ENCODE results near the gene RCOR2.

Gene RCOR2

DNA sequence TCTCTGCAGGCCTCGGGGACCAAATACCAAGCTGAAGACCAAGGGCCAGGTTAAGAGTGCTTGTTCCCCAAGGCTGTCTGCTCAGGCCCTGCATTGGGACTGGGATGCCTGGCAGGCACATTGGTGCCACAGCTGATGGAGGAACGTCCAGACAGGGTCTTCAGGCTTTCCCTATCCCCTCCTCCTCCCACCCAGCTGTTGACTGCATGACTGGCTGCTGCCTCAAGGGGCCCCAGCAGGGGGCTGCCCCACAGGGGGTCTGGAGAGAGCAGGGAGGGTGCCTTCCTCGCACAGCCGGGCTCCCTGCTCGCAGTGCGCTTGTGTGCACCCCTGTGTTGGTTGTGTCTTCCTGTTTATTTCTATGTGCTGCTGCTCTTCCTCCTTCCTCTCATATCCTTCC lies 9.9 kb downstream of the RCOR2 start:
- FAIRE-seq: no peak

DNA sequence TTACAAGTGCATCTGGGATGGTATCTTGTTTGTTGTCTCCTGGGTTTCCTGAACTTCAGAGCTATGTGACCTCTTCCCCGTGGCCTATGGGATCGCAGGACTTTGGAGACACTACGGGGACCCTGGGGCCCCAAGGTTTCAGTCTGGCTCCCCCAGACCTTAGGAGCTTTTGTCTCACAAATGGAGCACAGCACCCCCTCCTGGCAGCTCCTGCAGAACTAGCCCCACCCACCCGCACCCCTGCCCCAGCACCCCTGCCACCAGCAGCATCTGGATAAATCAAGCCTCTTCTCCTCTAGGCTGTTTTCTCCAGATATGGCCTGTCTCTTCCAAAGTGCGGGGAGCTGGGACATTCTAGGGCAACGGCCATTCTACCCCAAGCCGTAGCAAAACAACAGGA lies 10.4 kb downstream of the RCOR2 start:
- FAIRE-seq: no peak

DNA sequence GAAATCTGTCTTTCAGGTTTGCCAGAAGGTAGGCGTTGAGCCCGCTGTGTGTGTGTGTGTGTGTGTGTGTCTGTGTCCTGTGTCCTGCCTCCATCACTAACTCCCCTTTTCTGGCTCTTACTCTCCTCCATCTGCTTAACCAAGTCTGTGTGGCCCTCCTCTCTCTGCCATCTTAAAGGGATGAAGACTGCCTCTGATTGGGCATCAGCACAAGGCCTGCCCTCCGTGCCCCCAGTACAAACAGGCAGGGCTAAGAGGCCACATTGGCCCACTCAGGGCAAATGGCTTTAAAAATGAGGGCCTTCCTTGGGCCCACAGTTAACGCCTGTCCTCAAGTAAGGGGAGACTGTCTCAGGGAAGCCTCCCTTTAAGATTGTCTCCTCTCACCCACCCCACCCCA lies 10.9 kb downstream of the RCOR2 start:
- no peak for FAIRE-seq

DNA sequence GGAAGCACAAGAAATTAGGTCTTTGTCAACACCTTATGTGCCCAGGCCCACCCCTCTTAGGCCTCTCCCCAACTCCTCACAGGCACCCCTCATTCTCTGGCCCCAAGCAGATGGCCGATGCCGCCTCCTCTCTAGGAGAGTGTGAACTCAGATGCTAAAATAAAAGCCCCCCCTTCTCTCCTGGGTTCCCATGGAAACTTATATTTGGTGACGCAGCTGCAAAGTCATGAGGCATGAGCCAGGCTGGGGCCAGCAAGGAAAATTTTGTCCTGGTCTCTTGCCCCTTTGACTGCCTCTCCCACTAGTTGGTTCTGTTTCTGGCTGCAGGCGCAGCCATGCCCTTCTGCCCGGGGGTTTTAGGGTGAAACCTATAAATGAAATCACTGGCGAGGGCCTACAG lies 11.8 kb downstream of the RCOR2 start:
- FAIRE-seq: no peak

DNA sequence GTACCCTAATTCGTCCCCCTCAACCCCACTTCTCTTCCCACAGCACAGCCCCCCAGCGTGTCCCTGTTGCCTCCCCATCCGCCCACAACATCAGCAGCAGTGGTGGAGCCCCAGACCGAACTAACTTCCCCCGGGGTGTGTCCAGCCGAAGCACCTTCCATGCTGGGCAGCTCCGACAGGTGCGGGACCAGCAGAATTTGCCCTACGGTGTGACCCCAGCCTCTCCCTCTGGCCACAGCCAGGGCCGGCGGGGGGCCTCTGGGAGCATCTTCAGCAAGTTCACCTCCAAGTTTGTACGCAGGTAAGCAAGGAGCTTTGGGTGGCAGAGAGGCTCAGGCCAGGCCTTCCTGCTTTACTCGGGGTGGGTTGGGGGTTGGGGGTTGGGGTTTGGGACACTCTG lies 12.2 kb downstream of the RCOR2 start:
- FAIRE-seq: no peak

DNA sequence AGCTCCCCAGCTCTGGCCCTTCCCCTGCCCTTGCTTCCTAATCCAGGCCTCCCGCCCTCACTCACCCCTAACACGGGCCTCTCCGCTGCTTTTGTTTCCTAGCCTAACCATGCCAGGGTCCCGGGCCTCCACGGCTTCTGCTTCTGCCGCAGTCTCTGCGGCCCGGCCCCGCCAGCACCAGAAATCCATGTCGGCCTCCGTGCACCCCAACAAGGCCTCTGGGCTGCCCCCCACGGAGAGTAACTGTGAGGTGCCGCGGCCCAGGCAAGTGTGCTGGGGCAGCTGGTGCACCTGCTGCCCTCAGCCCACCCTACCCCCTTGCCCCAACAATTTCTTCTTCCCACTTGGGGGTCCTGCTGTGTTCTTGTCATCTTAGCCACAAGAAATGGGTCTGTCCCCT lies 13.1 kb downstream of the RCOR2 start:
- FAIRE-seq: no peak

DNA sequence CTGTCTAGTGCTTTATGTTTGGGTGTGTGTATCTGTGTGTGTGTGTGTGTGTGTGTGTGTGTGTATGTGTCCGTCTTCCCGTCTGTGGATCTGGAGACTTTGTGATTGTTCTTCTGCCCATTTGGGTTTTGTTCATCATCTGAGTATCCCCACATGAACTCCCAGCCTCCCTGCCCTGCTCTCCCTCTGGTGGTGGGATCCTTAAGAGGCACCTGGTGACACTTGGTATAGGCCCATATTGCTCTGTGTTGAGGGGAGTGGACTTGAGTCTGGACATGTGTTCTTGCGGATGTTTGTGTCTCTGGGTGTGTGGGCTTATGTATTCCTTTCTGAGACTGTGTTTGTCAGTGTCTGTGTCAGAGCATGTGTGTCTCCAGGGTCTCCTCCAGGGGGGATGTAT lies 15.3 kb downstream of the RCOR2 start:
- FAIRE-seq: no peak

DNA sequence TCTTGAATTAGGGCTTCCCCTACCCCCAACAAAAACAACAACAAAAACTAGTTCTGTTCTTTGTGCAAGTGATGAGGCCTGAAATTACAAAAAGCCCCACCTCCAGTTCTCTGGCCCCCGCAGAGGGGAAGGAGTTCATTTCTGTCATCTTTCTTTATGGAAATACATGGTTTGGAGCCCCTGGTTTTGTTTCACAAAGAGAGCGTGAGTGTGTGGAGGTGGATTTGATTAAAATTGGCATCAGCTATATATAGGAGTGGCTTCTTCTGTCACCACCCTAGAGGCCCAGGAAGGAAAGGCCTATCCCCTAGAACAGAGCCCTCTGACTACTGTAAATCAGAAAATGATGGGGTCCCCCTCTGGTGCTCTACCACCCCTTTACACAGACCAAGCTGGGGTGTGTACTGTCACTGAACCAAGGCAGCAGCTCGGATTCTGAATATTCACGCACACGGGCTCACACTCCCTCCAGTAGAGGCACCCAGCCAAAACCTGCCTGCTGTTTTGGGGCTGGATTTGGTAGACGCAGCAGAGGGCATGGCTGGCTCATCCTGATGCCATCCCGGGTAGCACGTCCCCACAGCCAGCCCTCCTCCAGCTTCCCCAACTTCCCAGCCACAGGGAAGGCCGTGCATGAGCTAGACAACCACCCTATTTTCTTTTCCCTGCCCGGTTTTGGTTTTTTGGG lies 19.4 kb downstream of the RCOR2 start:
- no peak for FAIRE-seq

DNA sequence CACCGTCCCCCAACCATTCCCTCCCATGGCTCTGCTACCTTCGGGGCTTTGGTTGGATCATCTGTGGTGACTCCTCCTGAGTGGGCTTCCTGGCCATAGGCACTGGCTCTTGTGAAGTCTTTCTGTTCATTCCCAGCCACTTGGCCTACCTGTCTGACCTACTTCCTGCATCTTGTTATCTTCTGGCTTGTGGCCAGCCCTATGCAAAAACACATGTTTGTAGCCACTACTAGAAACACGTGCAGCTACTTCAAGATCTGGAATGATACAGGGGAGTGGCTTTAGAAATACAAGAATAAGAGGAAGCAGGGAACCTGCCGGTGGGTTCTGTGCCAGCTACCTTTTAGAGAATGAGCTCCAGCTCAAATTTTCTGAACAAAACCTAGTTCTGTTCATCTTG lies 20.9 kb downstream of the RCOR2 start:
- no peak for FAIRE-seq

DNA sequence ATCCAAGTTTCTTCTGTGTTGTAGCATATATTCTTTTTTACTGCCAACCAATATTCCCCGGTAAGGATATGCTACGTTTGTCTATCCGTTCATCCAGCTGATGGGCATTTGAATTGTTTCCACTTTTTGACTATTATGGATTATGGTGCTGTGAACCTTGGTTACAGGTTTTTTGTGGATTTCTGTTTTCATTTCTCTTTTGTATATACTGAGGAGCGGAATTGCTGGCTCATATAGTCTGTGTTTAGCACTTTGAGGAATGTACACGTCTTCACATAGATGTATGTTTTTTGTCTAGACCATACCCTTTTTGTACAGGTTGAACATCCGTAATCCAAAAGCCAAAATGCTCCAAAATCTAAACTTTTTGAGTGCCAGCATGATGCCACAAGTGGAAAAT lies 23.6 kb downstream of the RCOR2 start:
- FAIRE-seq: no peak

DNA sequence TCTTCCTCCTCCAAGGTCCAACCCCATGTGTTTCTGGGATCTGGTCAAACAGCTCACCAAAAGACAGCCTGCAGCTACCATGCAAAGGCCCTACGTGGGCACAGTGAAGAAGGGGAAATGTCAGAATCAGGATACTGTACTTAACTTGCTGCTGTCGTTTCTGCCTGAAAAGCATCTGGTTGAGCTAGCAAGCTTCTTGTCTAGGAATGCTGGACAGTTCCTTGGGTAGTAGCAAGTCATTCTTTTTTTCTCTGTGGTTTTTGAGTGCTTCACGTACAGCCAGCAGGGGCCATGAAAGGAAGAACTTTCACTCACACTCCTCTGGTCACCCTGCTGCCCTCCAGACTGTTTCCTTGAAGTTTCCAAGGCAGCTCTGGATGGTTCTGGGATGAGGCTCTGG lies 24.7 kb downstream of the RCOR2 start:
- no peak for FAIRE-seq

DNA sequence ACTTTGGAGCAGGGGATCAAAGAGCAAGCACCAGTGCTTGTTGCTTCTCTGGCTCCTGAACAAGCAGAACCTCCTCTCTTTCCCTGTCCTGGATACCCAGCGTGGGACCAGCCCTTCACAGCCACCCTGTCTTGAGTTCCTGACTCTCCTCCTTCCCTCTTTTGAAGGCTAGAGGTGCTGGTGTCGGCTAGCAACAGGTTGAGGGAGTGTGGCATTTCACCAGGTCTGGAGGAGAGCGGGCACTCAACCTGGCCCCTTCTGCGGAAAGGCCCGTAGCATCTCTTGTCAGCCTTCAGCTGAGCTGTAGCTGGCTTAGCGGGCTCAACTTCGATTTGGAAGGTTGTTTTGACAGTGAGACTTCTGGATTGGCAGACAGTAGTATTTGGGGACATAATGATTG lies 26.6 kb downstream of the RCOR2 start:
- FAIRE-seq: no peak

DNA sequence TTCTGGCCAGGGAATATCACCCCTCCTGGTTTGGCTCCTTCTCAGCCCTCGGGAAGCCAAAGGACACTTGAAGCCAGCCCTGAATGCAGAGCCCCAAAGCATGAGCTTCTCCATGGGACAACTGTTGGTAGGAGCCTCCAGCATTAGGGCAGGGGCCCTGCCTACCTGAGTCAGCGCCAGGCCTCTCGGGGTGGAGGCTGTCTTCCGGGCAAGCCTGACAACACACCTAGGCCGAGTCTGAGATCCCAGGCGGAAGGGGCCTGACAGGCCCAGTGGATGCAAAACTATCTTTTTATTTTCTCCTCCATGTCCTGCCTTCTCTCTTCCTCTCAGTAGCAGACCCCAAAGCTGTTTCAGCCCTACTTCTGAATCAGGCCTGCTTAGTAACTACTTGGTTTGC lies 27.6 kb downstream of the RCOR2 start:
- no peak for FAIRE-seq

DNA sequence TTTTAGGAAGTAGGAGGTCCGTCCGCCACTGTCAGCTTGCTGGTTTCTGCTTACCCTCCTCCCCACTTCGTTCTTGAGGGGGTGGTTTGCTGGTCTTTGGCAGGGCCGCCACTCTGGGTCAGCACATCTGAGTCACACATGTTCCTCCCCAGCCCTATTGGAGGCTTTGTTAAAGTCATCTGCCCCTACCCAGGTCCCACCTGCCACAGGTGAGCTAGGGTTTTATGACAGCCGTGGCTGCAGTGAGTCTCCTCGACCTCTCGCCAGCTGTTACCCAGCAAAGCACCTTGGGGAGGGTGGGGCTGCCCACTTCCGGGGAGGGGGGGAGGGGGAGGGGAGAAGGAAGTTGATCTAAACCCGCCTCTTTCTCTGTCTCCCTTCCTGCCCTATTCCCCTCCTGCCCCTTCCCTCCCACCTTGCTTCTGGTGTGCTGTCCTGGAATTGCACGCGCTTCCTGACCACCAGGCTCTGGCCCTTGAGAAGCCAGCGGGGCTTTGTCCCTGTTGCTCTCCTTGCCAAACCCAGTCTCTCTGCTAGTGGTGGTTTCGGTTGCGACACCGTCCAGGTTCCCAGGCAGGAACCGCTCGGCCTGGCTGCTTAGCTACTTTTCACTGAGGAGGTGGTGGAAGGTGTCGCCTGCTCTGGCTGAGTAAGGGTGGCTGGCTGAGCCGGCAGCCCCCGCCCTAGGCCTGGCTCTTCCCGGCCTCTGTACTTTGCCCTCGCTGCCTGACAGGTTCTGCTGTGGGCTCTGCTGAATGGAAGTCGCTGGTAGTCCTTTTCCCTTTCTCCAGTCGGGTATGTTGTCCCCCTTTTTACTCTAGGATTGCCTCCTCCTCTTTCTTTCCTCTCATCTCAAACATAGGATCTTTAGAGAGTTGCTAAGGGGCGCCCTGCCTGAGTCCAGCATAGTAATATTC lies 28.5 kb downstream of the RCOR2 start:
- no peak for FAIRE-seq

DNA sequence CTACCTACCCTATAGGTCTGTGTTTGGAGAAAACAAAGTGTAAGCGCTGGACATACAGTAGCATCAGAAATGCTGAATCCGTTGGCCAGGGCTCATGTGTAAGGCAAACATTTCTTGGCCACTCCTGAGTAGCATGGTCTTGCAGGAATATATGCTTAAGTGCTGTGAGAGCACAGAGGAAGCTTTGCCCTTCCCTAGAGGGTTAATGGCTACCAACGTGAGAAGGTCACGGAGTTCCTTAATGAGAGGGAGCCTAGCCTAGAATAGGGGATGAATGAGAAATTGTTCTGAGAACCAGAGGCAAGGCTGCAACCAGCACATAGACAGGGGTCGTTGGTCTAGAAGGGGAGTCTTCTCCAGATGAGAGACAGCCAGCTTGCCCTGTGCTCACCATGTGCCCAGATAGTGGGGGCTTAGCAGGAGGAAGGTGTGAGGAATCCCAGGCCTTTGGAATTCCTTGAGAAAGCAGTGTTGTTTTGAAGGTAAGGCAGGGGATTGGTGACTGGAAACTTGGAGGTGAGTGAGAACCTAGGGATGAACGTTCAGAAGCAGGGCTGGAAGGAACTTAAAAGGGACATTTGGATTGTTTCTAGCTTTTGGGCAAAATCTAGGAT lies 29.5 kb downstream of the RCOR2 start:
- FAIRE-seq: no peak

DNA sequence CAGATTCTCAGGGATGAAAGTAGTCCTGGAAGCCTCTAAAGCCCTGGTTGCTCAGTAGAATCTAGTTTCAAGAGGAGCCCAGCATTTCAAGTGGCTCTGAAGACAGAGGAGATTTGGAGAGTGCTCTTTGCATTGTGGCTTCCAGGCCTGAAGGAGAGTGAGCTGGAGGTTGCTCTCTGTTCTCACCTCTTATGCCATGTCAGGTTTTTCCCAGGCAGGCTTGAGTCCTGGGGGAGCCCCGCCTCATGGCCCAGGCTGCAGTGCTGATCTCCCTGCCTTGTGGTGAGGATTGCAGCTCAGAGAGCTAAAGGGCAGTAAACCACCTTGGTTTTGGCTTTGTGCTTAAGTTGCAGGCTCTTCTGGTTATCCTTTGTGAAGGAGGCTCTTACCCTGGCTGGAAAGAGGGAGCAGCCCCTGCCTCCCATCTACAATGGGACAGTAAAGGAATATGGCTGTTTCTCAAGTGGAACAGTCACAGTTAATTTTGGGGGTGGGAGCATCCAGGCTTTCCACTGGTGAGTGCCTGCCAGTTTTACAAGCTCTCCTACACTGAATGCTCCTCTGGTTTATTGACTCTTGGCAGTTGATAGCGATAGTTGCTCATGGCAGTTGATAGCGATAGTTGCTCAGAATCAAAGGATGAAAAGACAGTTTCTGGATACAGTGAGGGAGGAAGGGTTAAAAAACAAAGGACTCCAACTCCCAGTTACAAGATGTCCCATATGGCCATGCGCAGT lies 32.6 kb downstream of the RCOR2 start:
- no peak for FAIRE-seq

DNA sequence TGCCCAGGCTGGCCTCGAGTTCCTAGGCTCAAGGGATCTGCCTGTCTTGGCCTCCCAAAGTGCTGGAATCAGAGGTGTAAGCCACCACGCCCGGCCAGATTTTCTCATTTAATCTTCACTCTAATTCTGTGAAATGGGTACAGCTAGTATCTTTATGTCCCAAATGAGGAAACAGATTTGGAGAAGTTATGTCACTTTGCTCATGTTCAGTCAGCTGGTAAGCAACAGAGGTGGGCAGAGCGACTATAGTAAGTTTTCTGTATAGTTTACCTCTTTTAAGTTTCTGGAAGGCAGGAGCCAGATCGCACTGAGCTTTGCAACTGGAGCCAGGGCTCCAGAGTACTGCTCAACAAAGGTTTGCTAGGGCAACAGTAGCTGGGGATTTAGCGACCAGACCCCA lies 33.2 kb downstream of the RCOR2 start:
- no peak for FAIRE-seq

DNA sequence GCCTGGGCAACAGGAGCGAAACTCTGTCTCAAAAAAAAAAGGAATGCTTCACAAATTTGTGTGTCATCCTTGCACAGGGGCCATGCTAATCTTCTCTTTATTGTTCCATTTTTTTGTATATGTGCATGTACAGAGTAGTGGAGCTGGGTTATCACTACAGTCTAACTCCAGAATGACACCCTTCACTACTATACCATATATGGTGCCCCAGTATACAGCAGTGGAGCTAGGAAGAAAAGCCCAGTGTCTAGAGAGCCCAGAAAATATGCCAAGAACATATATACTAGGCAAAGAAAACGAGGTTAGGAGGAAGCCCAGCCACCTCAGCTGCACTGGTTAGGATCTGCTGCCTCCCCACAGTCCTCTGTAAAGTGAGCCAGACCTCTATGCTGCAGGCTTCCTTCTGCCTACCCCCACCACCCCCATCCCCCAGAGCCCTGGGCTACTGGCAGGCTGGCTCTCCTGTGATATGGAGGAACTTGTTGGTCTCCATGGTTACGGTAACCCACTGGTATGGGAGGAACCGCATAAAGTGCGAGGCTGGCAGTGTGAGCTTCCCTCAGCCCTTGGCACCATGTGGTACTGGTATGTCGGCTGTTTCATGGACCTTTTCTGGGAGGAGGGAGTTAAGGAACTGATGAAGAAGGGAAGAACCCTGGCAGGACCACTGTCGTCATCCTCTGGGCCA lies 34.3 kb downstream of the RCOR2 start:
- FAIRE-seq: no peak

DNA sequence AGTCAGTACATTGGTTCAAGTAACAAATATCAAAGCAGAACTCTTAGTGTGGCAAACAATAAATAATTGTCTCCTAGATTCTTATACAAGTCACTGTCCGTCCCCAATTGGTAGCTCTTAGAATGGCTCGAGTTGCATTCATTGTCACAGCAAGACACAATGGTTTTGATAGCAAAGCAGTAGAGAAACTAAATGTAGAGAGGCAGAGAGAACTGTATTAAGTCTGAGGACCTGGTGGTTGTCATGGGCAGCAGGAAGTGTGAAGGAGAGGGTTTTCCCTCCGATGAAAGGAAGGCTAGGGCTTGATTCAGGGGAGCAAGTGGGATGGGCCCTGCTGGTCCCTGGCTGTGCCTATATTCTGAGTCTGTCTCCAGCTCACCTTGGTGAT lies 36.6 kb downstream of the RCOR2 start:
- no peak for FAIRE-seq

DNA sequence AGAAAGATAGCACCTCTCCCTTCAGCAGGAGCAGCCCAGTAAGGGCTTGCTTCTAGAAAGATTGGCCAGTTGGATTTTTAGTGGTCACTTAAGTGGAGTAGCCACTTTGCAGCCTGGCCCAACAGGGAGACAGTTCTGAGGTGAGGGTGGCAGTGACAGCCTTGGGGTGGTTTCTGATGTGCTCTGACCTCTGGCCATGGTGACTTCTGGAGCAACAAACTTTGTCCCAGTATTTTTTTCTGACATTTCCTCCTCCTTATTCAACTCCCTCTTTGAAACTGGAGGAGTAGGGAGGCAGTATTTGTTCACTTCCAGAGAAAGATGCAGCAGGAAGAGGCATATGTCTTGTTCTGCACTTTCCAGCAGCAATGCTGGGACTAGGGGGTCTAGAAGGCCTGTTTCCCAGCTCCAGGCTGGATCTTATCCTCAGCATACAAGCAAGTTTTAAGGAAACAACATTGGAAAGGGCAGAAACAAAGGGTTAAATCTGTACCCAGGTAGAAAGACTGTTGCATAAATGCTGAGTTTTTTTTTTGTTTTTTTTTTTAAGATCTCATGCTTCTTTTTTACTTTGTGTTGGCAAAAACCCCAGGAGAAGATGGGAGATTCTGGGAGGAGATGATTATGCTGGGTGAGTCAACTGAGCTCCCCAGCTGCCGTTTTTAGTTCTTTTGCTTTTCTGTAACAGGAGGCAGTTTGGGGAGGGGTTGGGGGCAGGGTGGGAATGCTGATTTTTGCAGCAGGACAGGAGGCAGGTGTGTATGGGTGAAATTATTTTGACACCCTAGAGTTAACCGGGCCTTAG lies 37.2 kb downstream of the RCOR2 start:
- FAIRE-seq: no peak

DNA sequence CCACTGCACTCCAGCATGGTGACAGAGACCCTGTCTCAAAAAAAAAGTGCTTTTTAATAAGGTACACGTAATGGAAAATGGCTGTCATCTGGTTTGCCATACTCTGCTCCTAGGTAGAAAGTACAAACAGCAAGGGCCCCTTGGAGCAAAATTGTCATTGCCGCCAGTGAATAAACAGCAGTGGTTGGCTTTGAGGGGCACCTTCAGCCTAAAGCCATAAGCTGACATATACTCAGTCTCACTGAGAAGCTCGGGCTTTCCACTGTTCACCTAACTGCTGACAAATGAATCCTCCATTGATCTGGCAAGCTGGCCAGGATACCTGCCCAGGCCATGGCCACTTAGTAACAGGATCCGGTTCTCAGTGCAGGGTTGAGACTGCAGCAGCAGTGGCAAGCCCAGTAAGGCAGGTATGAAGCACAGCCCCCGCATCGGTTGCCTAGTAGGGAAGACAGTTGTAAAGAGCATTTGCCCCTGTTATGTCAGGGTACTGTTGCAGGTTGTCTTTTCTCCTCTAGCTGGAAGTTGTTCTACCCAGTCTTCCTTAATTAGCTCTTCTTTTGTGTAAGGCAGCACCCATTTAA lies 39.2 kb downstream of the RCOR2 start:
- no peak for FAIRE-seq

DNA sequence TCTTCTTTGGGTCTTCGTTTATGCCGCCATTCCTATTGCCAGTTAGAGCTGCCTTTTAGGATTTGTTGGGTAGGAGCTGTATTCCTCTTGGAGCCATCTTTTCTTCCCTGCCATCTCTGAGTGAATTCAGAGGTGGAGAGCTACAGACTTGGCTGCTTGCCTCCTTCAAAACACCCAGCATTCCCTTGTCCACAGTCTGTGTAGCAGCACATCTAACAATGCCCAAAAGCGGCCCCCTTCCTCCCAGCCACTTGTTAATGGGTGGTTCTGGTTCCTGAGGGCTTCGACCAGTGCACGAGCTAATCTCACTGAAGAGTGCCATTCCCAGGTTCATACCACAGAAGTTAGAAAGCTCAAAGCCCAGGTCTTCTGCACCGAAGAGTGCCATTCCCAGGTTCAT lies 40.3 kb downstream of the RCOR2 start:
- FAIRE-seq: no peak

Measured in TTC549 (cell line).